GM18507 (cell line): Measurements from ENCODE around the gene ACADM.
"Not testable (repeated sequence)": the region's sequence is repeated elsewhere in the genome, so short reads cannot be mapped to it uniquely, and the experiment has no call there.

ENCODE experiments used
- DNase-seq: peaks from one replicate; pipeline ENCODE4 v3.0.0; 2011; ENCODE audit warnings: low read depth; ENCODE audit not compliant: insufficient read length; ENCODE audit errors: extremely low spot score
- FAIRE-seq: peaks from 2 replicates; lab custom pipeline; 2011; peaks lifted over from hg19 to GRCh38; lab: Jason Lieb, UNC

The ACADM gene

DNA sequence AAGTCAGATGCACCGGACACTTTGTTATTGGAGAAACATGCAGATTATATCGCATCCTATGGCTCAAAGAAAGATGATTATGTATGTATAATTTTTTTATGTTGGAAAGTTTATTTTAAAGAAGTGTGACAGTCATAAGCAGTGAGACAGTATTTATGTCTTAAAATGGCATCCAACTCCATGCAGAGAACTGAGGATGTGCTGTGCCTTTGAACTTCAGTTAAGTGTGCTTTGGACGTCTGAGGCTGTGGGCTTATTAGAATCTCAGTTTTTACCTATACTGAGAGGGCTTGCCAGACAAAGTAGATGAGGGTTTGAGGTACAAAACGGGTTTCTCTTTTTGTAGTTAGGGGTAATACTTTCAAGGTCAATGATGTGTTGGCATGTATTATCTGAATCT, 63.0 kb downstream of the ACADM start:
- FAIRE-seq (no peak), DNase-seq (no peak)

GRCh38 chr1:75789988-75790387, 65.5 kb downstream of the ACADM start:
- FAIRE-seq (no peak), DNase-seq (no peak)

GRCh38 chr1:75791022-75791421, 66.5 kb downstream of the ACADM start:
- FAIRE-seq = peak; percentile 35

GRCh38 chr1:75792091-75792490, 67.6 kb downstream of the ACADM start:
- DNase-seq (no peak), FAIRE-seq (no peak)

More at GRCh38 chr1:75791022-75791421, 66.5 kb downstream of the ACADM start:
- DNase-seq = no peak

DNA sequence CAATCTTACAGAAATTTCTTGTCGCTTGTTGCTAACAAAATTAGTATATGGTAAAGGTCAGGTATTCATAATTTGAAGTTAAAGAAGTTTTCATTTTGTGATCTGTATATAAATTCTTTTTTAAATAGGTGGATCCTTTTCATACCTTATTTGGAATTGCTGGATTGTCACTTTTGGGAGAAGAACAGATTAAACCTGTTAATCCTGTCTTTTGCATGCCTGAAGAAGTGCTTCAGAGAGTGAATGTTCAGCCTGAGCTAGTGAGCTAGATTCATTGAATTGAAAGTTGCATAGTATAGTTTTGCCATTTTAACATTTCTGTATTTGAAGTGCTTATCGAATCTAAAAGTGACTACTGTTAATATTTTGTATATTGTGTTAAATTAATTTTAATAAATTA, 69.9 kb downstream of the ACADM start:
- FAIRE-seq (no peak), DNase-seq (no peak)

GRCh38 chr1:75795703-75796193, 71.2 kb downstream of the ACADM start:
- DNase-seq (no peak), FAIRE-seq (no peak)

GRCh38 chr1:75796376-75797272, 72.1 kb downstream of the ACADM start, which contains the start of gene MSH4:
MSH4 (plus strand) TSS chr1:75796882; CDS start chr1:75796986, 104 bp downstream.
- FAIRE-seq = no peak

DNA sequence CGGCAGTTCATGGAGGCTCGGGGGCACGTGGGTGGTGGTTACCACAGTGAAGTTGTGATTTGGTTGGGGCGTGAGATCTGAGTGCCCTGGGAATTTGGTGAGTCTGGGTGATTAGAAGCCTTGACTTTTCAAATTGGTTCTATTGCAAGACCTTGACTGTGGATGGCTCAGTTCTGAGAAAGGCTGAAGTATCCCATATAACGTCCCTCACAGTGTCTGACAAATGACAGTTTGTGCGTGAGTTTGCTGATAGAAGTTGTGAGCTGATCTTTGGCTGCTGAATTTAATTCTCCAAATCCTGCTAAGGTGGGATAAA, 72.7 kb downstream of the ACADM start:
- no peak for FAIRE-seq
- no peak for DNase-seq

More at GRCh38 chr1:75796376-75797272, 72.1 kb downstream of the ACADM start, which contains the start of gene MSH4:
- DNase-seq = no peak

- FAIRE-seq = no peak
These were observed 73.2 kb downstream of the ACADM start for GRCh38 chr1:75797606-75798216.

DNA sequence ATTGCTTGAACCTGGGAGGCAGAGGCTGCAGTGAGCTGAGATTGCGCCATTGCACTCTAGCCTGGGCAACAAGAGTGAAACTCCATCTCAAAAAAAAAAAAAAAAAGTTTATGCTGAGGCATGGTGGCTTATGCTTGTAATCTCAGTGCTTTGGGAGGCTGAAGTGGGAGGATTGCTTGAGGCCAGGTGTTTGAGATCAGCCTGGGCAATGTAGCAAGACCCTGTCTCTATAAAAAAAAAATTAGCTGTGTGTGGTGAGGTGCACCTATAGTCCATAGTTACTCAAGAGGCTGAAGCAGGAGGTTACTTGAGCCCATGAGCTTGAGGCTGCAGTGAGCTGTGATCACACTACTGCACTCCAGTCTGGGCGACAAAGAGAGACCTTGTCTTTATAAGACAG, 77.0 kb downstream of the ACADM start:
- FAIRE-seq, DNase-seq: not testable (repeated sequence)

More at GRCh38 chr1:75797606-75798216, 73.2 kb downstream of the ACADM start:
- DNase-seq = no peak

GRCh38 chr1:75808921-75809320, 84.4 kb downstream of the ACADM start:
- no peak for DNase-seq
- FAIRE-seq = no peak

DNA sequence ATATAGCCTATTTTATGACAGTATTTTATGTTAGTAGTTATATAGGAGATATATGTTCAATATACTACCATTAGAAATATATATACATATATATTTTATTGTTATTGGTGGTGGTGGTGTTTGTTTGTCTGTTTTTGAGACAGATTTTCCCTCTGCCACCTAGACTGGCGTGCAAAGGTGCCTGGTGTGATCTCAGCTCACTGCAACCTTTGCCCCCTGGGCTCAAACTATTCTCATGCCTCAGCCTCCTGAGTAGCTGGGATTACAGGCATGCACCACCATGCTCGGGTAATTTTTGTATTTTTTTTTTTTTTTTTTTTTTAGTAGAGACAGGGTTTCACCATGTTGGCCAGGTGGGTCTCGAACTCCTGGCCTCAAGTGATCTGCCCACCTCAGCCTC, 85.6 kb downstream of the ACADM start:
- not testable (repeated sequence) for FAIRE-seq, DNase-seq

GRCh38 chr1:75811211-75811981, 86.9 kb downstream of the ACADM start:
- DNase-seq (no peak), FAIRE-seq (no peak)

- FAIRE-seq (no peak), DNase-seq (no peak)
These were observed 87.6 kb downstream of the ACADM start for GRCh38 chr1:75812065-75812464.
